Measurements from ENCODE around the gene CYP17A1. TPM values are rescaled to one million over a fixed set of nuclear protein-coding genes. Genes with fewer than 3 reads are reported as not detected.

Gene CYP17A1
- total RNA-seq, 4 donors from 2014 or later = not detected

- TF ChIP-seq POLR2A (IDR thresholded peaks at IDR 0.05) (no peak), CTCF (IDR thresholded peaks at IDR 0.05) (no peak)
- no peak overlapping the region for H3K27ac ChIP-seq
- no peak for DNase-seq
Measured at GRCh38 chr10:102870221-102870620, 33.0 kb upstream of the CYP17A1 start.

GRCh38 chr10:102869258-102870198 is 32.3 kb upstream of the CYP17A1 start, which contains the start of gene AS3MT:
TSS of gene AS3MT (plus strand) at chr10:102869470. CDS start at chr10:102869593, 123 bp downstream.
- H3K27me3 ChIP-seq = no peaks in the 10 kb centered on the region
- H3K27ac ChIP-seq = peak within 1 kb of the TSS in 1 of 4 donors; percentile 5
- H3K4me3 ChIP-seq = peak within 1 kb of the TSS; percentile 25 to 61 (median 47)
- peak in 1 of 3 donors; percentile 51 for DNase-seq
- peaks cover 0 to 6% (median 0%) of the 10 kb centered on the region in 4 donors for H3K4me1 ChIP-seq
- H3K9me3 ChIP-seq = no peaks in the 10 kb centered on the region
- no peaks in the 10 kb centered on the region for H3K36me3 ChIP-seq
- TF ChIP-seq POLR2A (IDR thresholded peaks at IDR 0.05) (no peak), CTCF (IDR thresholded peaks at IDR 0.05) (no peak)

More at GRCh38 chr10:102870221-102870620, 33.0 kb upstream of the CYP17A1 start:
- H3K36me3 ChIP-seq = no peaks in the 10 kb centered on the region
- no peaks in the 10 kb centered on the region for H3K27me3 ChIP-seq
- H3K4me1 ChIP-seq = peaks cover 0 to 6% (median 0%) of the 10 kb centered on the region in 4 donors
- peak overlapping the region in 2 of 4 donors; percentile 55 to 61 for H3K4me3 ChIP-seq
- H3K9me3 ChIP-seq = no peaks in the 10 kb centered on the region

GRCh38 chr10:102868911-102869257 is 31.7 kb upstream of the CYP17A1 start:
- H3K27me3 ChIP-seq = no peaks in the 10 kb centered on the region
- DNase-seq = no peak
- no peaks in the 10 kb centered on the region for H3K9me3 ChIP-seq
- peak overlapping the region; percentile 25 to 61 (median 47) for H3K4me3 ChIP-seq
- H3K27ac ChIP-seq = no peak overlapping the region
- no peaks in the 10 kb centered on the region for H3K36me3 ChIP-seq
- TF ChIP-seq CTCF (IDR thresholded peaks at IDR 0.05) = no peak
- peaks cover 0 to 6% (median 0%) of the 10 kb centered on the region in 4 donors for H3K4me1 ChIP-seq

GRCh38 chr10:102865620-102866019 is 28.4 kb upstream of the CYP17A1 start:
- Histone ChIP-seq H3K27ac (no peak overlapping the region), H3K27me3 (no peaks in the 10 kb centered on the region), H3K36me3 (peaks cover 0 to 26% (median 0%) of the 10 kb centered on the region in 3 donors), H3K9me3 (no peaks in the 10 kb centered on the region), H3K4me3 (no peak overlapping the region), H3K4me1 (peaks cover 0 to 6% (median 0%) of the 10 kb centered on the region in 4 donors)
- no peak for DNase-seq
- TF ChIP-seq POLR2A (IDR thresholded peaks at IDR 0.05) (no peak), CTCF (IDR thresholded peaks at IDR 0.05) (no peak)

- DNase-seq = no peak
- Histone ChIP-seq H3K4me1 (no peaks in the 10 kb centered on the region), H3K36me3 (peaks cover 0 to 31% (median 0%) of the 10 kb centered on the region in 3 donors), H3K27ac (no peak overlapping the region), H3K9me3 (no peaks in the 10 kb centered on the region), H3K27me3 (no peaks in the 10 kb centered on the region), H3K4me3 (no peak overlapping the region)
- TF ChIP-seq CTCF (IDR thresholded peaks at IDR 0.05) (no peak), POLR2A (IDR thresholded peaks at IDR 0.05) (no peak)
Measured at GRCh38 chr10:102863660-102864059, 26.4 kb upstream of the CYP17A1 start.
